ENCODE data around the gene CPAMD8.

CPAMD8 gene

DNA sequence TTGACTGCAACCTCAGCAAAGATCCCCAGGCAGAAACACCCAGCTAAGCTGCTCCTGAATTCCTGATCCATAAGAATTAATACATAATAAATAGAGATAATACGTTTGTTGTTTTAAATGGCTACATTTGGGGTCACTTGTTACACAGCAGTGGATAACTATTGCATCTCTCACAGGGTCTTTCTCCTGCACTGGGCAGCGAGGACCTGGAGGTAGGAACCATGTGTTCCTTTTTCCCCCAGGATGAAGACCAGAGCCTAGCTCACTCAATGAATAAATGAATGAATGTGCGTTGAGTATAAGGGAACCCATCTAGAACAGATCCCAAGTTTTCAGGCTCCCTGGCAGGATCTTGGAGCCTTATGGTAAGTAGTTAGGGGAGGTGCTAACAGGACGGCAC, 107.1 kb downstream of the CPAMD8 start:
- Histone ChIP-seq H3K27ac (no peak overlapping the region), H3K4me2 (no peak overlapping the region), H3K9ac (no peak overlapping the region), H3K36me3 (ENCODE audit: insufficient read depth) (no peaks in the 10 kb centered on the region), H2AFZ (ENCODE audit: low read depth) (no peak overlapping the region), H3K4me3 (IDR thresholded peaks at IDR 0.05; ENCODE audit: insufficient read depth, low read depth, low read length) (no peak overlapping the region), H3K79me2 (ENCODE audit: insufficient read depth, low read depth) (no peaks in the 10 kb centered on the region), H4K20me1 (ENCODE audit: insufficient read depth) (no peaks in the 10 kb centered on the region), H3K4me1 (ENCODE audit: low read depth, poor library complexity, severe bottlenecking) (peaks cover 4% of the 10 kb centered on the region), H3K27me3 (ENCODE audit: insufficient read depth, low read depth) (peaks cover 47% of the 10 kb centered on the region)
- TF ChIP-seq, protein P1, sequence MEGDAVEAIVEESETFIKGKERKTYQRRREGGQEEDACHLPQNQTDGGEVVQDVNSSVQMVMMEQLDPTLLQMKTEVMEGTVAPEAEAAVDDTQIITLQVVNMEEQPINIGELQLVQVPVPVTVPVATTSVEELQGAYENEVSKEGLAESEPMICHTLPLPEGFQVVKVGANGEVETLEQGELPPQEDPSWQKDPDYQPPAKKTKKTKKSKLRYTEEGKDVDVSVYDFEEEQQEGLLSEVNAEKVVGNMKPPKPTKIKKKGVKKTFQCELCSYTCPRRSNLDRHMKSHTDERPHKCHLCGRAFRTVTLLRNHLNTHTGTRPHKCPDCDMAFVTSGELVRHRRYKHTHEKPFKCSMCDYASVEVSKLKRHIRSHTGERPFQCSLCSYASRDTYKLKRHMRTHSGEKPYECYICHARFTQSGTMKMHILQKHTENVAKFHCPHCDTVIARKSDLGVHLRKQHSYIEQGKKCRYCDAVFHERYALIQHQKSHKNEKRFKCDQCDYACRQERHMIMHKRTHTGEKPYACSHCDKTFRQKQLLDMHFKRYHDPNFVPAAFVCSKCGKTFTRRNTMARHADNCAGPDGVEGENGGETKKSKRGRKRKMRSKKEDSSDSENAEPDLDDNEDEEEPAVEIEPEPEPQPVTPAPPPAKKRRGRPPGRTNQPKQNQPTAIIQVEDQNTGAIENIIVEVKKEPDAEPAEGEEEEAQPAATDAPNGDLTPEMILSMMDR (conservative IDR thresholded peaks at IDR 0.05; ENCODE audit: low read depth, low read length) = no peak

DNA sequence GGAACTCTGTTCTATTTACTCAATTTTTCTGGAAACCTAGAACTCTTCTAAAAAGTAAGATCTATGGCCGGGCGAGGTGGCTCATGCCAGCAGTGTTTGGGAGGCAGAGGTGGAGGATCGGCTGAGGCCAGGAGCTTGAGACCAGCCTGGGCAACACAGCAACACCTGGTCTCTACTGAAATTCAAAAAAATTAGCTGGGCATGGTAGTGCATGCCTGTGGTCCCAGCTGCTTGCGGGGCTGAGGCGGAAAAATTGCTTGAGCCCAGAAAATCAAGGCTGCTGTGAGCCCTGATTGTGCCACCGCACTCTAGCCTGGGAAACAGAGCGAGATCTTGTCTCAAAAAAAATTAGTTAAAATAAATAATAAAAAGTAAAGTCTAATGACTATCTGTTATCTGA, 109.2 kb downstream of the CPAMD8 start:
- Histone ChIP-seq H3K27ac (no peak overlapping the region), H3K9ac (no peak overlapping the region), H3K4me1 (ENCODE audit: low read depth, poor library complexity, severe bottlenecking) (peaks cover 1% of the 10 kb centered on the region), H2AFZ (ENCODE audit: low read depth) (no peak overlapping the region), H4K20me1 (ENCODE audit: insufficient read depth) (no peaks in the 10 kb centered on the region), H3K4me3 (IDR thresholded peaks at IDR 0.05; ENCODE audit: insufficient read depth, low read depth, low read length) (no peak overlapping the region), H3K4me2 (no peak overlapping the region), H3K79me2 (ENCODE audit: insufficient read depth, low read depth) (no peaks in the 10 kb centered on the region), H3K36me3 (ENCODE audit: insufficient read depth) (no peaks in the 10 kb centered on the region), H3K27me3 (ENCODE audit: insufficient read depth, low read depth) (peaks cover 45% of the 10 kb centered on the region)
- TF ChIP-seq, protein P1 (conservative IDR thresholded peaks at IDR 0.05; ENCODE audit: low read depth, low read length) = no peak

DNA sequence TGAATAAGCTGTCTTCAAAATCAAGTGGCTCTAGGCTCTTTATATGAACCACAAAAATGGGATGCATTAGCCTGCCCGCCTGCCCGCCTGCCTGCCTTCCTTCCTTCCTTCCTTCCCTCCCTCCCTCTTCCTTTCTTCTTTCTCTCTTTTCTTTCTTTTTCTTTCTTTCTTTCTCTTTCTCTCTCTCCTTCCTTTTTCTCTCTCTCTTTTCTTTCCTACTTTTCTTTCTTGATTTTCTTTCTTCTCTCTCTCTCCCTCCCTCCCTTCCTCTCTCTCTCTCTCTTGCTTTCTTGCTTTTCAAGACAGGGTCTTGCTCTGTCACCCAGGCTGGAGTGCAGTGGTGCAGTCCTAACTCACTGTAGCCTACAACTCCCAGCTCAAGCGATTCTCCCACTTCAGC, 110.9 kb downstream of the CPAMD8 start:
- no peaks in the 10 kb centered on the region for H3K36me3 ChIP-seq (ENCODE audit: insufficient read depth)
- no peak overlapping the region for H3K9ac ChIP-seq
- no peaks in the 10 kb centered on the region for H3K79me2 ChIP-seq (ENCODE audit: insufficient read depth, low read depth)
- H3K4me3 ChIP-seq (IDR thresholded peaks at IDR 0.05; ENCODE audit: insufficient read depth, low read depth, low read length) = no peak overlapping the region
- no peak overlapping the region for H3K27ac ChIP-seq
- no peak overlapping the region for H2AFZ ChIP-seq (ENCODE audit: low read depth)
- TF ChIP-seq, protein P1 (conservative IDR thresholded peaks at IDR 0.05; ENCODE audit: low read depth, low read length) = no peak
- H3K27me3 ChIP-seq (ENCODE audit: insufficient read depth, low read depth) = peaks cover 45% of the 10 kb centered on the region
- H4K20me1 ChIP-seq (ENCODE audit: insufficient read depth) = no peaks in the 10 kb centered on the region
- H3K4me1 ChIP-seq (ENCODE audit: low read depth, poor library complexity, severe bottlenecking) = no peaks in the 10 kb centered on the region
- H3K4me2 ChIP-seq = no peak overlapping the region

DNA sequence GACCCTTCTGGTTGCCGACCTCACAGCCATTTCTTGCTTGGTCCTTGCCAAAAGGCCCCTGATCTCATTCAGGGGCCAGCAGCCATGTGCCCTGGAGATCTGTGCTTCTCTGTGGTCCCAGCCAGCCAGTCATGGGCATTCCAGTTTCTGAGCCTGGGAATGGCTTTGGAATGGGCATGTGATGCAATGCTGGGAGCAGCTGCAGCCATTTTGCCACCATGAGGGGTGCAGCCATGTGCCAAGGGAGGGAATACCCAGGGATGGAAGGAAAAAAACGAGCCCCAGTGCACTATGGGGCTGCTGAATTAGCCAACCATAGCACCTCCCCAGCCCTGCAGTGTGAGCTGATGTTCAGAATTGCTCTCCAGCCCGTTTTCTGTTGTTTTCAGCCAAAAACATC, 111.5 kb downstream of the CPAMD8 start:
- no peaks in the 10 kb centered on the region for H3K4me1 ChIP-seq (ENCODE audit: low read depth, poor library complexity, severe bottlenecking)
- H3K27me3 ChIP-seq (ENCODE audit: insufficient read depth, low read depth) = peaks cover 45% of the 10 kb centered on the region
- no peaks in the 10 kb centered on the region for H3K36me3 ChIP-seq (ENCODE audit: insufficient read depth)
- TF ChIP-seq, protein P1 (conservative IDR thresholded peaks at IDR 0.05; ENCODE audit: low read depth, low read length) = no peak
- no peak overlapping the region for H3K27ac ChIP-seq
- H4K20me1 ChIP-seq (ENCODE audit: insufficient read depth) = no peaks in the 10 kb centered on the region
- H3K9ac ChIP-seq = no peak overlapping the region
- no peaks in the 10 kb centered on the region for H3K79me2 ChIP-seq (ENCODE audit: insufficient read depth, low read depth)
- H3K4me3 ChIP-seq (IDR thresholded peaks at IDR 0.05; ENCODE audit: insufficient read depth, low read depth, low read length) = no peak overlapping the region
- no peak overlapping the region for H3K4me2 ChIP-seq
- no peak overlapping the region for H2AFZ ChIP-seq (ENCODE audit: low read depth)
